Measurements from ENCODE around the gene USP13. TPM values are rescaled to one million over a fixed set of nuclear protein-coding genes. Genes with fewer than 3 reads are reported as not detected.
A peak's percentile ranks its signal among the peaks of the same experiment; 100 is the strongest.
"Not testable (repeated sequence)": the region's sequence is repeated elsewhere in the genome, so short reads cannot be mapped to it uniquely, and the experiment has no call there.

Gene USP13
- total RNA-seq, 1 experiment from 2014 or later: 2.6 TPM

DNA sequence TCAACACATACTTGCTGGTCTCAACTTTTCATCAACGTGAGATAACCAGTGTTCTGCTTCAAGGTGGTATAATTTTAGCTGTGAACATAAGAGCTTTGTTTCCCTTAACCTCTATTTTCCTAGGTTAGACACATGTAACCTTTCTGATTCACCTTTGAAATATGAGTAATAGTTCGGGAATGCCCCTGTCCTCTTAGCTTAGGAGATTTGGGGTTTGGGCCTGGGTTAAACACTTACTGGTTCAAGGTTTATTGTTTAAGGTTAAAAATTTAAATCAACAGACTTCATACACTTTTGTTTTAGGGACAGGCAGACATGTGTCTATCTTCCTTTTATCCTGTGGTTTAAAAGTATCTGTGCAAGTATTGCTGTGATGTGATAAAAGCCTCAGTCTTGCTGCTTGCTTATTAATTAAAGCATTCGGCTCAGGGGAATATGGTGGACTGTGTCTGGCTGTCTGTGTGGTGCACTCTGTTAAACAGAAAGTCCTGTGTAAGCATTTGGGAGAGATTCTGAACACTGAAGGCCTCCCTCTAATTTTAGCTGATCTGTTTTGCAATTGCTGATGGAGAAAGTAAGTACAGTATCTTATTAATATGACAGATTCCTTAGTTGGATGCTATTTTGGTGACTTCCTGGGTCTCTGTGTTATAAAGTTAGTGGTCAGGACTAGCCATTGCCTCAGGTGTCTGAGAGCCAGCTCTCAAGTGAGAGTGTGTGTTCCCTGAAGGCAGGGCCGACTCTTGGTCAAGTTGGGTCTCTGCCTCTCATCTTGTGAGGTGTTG is 81.8 kb downstream of the USP13 start:
- DNase-seq (ENCODE audit: low spot score): no peak

DNA sequence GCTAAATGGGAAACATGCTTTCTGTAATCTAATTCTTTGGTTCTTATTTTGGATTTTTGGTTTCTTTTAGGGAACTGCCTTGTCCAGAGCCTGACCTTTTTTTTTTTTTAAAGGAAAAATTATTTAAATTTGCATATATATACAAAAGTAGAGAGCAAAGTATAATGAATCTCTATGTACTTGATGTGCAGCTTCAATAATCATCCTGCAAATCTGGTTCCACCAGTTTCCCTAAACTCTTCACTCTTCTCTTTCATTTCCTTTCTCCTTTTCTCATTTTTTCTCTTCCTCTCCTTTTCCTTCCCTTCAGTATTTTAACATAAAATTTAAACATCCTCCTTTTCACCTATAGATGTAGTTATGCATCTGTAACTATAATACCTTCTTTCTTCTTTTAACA is 82.5 kb downstream of the USP13 start:
- no peak for DNase-seq (ENCODE audit: low spot score)

DNA sequence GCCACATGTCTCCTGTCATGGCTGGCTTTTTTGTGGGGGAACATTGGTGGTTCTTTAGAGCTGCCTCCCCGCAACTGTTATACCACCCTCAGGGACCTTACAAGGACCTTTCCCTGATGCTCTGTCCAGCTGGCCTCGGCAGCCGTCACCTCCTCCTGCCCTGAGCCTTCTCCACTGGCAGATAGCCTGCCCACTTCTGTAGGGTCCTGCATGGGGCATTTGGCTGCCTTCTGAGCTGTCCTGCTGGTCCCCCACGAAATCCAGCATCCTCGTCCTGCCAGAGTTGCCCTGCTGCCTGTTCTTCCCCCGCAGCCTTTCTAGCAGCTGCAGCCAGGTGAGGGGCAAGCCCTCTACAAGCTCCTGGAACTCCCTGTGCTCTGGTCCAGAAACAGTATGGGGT is 86.2 kb downstream of the USP13 start:
- DNase-seq (ENCODE audit: low spot score): no peak

DNA sequence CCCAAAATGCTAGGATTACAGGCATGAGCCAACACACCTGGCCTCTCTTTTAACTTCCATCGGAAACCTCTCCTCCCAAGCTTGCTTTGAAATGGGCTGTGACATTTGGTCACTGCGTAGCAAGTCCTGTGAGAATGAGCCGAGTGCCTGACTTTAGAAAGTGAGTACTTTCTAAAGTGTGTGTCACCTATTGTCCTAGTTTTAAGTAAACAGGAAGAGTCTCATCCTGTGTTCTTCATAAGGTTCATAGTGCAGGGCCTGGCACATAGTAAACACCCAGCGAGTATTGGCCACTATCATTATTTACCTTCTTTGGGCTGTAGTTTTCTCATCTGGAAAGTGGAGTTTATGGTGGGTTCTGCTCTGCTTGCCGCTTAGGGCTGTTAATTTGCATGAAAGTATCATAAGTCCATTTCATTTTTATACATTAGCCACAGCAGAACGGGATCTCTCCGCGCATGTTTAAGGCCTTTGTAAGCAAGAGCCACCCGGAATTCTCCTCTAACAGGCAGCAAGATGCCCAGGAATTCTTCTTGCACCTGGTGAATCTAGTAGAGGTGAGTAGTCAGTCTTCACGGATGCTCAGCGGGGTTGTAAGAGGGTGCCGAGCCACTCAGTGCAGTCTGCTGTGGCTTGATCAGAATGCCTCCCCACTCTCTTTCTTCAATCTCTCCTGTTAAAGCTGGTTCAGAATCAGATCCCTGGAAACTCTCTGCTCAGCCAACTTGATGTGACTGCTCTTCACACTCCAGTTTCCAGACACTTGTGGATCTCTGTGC is 87.2 kb downstream of the USP13 start:
- no peak for DNase-seq (ENCODE audit: low spot score)

GRCh38 chr3:179743913-179744312 is 91.1 kb downstream of the USP13 start:
- DNase-seq (ENCODE audit: low spot score): no peak

DNA sequence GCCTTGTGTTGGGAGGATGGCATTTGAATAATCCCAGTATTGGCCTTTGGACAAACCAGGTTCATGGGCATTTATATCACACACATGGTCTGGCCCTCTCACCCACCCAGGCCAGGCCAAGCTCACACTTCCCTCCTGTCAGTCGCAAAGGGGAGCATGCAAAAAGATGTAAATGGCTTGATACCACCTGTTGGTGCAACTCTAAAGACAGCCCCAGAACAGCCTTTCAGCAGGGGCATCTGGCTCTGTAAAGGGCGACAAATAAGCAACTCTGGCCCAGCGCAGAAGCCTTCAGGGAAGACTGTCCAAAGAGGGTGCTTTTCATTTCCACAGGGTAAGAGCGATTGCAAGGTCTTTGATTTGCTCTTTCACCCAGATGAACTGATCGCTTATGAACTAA is 91.8 kb downstream of the USP13 start:
- DNase-seq (ENCODE audit: low spot score): no peak

- no peak for DNase-seq (ENCODE audit: low spot score)
Measured at GRCh38 chr3:179745079-179745478, 92.2 kb downstream of the USP13 start.

GRCh38 chr3:179745716-179746115 is 92.9 kb downstream of the USP13 start:
- DNase-seq (ENCODE audit: low spot score): no peak

DNA sequence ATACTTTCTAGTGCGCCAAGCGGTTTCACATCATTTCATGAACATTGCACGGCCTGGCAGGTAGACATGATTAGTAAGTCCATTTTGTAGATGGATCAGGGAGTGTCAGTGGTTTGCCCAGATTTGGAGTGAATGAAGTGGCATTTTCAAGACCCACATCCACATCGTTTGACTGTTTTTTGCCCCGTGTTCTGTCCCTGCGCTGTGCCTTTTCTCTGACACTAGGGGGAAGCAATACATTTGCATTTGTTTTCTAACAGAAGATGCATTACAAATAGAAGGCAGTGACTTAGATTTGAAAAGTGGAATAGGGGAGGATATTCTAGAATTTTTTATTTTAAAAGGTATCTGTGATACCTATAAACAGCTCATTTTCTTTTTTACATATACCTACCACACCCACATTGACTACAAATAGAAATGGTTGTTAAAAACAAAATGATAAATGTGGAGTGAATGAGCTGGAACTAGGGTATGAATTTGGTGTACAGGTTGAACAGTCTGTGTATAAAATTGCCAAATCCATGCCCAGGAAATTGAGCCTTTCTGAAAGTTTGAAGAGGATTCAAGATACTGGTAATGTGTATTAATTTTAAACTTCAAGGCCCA is 98.0 kb downstream of the USP13 start:
- DNase-seq (ENCODE audit: low spot score): no peak

GRCh38 chr3:179760944-179761343 is 108.1 kb downstream of the USP13 start:
- DNase-seq (ENCODE audit: low spot score): no peak

GRCh38 chr3:179765396-179765795 is 112.6 kb downstream of the USP13 start:
- no peak for DNase-seq (ENCODE audit: low spot score)

DNA sequence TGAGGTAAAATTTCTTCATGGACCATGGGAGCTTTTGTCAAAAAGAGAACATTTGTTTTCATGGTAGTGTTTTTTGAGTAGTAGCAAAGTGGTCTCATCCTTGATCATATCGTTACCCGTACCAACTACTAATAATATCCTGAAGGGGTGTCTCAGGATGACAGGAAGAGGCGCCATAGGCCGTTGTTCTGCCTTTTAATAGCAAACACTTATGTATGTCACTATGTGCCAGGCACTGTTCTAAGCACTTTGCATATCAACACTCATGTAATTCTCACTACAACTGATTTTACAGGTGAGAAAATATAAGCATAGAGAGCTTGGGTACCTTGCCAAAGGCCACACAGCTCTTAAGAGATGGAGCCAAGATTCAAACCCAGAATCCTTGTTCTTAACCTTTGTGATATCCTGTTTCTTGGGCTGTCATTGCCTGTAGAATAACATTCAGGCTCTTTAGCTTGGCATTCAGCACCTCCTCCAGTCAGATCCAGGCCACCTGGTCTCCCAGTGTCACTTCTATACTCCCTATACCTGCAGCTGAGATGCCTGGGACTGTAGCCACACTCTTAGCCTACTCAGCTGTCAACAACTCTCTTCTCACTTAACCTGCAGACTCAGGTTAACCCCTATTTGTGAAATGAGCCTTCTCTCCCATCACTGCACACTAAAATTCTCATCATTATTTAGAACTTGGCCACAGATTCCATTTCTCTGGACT is 113.7 kb downstream of the USP13 start:
- no peak for DNase-seq (ENCODE audit: low spot score)

GRCh38 chr3:179768080-179768479 is 115.2 kb downstream of the USP13 start:
- peak; percentile 57 for DNase-seq (ENCODE audit: low spot score)

DNA sequence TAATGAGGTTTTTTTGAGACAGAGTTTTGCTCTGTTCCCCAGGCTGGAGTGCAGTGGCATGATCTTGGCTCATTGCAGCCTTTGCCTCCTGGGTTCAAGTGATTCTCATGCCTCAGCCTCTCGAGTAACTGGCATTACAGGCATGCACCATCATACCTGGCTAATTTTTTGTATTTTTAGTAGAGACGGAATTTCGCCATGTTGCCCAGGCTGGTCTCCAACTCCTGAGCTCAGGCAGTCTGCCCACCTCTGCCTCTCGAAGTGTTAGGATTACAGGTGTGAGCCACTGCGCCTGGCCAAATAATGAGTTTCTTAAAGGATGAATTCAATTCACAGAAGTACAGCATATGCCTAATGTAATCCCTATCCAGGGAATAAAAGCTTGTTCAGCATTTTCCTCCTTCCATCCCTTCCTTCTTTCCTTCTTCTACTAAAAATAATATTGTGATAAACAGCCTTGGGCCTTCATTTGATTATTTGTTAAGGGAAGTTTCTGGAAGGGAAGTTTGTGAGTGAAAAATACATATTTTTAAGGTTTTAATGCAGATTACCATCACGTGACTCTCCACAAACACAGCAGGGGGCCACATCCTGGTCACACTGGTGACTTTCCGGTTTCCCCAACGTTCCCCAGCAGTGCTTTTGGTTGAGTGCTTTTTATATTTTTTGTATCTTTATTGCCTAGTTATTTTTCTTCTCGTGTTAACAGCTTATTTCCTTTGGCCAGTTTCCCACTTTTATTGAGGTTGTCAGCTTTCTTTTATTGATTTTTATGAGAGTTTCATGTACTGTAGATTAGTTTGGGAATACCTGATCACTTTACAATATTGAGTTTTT is 116.8 kb downstream of the USP13 start:
- no peak for DNase-seq (ENCODE audit: low spot score)

DNA sequence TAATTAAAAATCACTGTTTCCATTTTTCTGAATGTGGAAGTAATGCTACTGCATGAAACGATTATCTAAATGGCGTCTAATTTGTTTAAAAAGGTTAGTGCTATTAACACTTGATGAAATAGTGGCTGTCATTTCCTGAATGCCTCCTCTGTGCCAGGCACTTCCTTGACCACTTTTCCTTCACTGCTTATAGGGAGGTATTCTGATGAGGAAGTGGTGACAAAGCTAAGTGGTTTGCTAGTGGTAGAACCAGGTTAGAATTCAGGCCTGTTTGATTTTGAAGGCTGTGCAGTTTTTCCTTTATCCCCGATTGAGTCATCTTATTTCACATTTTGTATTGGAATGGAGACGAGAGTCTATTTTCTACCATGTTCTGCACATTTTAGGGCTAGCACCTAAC is 119.0 kb downstream of the USP13 start:
- DNase-seq (ENCODE audit: low spot score): peak; percentile 19

DNA sequence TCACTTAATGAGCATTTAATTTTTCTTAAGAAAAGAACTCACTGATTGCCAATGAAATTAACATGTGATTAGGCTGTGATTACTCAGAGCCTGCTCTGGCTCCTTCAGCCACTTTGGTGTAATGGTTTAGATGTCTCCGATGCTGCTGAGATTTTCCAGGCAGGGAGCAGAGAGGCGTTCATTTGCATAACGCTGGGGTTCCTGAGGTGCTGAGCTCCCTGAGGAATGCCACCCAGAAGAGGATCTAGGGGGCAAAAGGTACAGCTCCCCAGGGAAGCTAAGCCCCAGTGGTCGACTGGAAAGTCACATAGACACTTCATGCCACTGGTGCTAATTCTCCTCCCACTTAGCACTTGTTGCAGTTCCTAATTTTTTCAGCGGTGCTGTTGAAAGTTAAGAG is 119.5 kb downstream of the USP13 start:
- DNase-seq (ENCODE audit: low spot score): no peak

GRCh38 chr3:179775416-179776122 is 122.7 kb downstream of the USP13 start:
- DNase-seq (ENCODE audit: low spot score): no peak

GRCh38 chr3:179782841-179783240 is 130.0 kb downstream of the USP13 start:
- not testable (repeated sequence) for DNase-seq (ENCODE audit: low spot score)

GRCh38 chr3:179788996-179789395 is 136.2 kb downstream of the USP13 start:
- no peak for DNase-seq (ENCODE audit: low spot score)

- DNase-seq (ENCODE audit: low spot score): no peak
Measured at GRCh38 chr3:179791793-179792192, 139.0 kb downstream of the USP13 start.
